GM18508 (cell line): ENCODE data around the gene UBTD2.

Experiments used
- ATAC-seq: cut with Tn5 transposase; IDR thresholded peaks from one replicate; pipeline ENCODE4 v1.9.1; 2021; ENCODE audit warnings: moderate number of reproducible peaks; ENCODE audit not compliant: insufficient read depth, unreplicated experiment

Gene UBTD2

DNA sequence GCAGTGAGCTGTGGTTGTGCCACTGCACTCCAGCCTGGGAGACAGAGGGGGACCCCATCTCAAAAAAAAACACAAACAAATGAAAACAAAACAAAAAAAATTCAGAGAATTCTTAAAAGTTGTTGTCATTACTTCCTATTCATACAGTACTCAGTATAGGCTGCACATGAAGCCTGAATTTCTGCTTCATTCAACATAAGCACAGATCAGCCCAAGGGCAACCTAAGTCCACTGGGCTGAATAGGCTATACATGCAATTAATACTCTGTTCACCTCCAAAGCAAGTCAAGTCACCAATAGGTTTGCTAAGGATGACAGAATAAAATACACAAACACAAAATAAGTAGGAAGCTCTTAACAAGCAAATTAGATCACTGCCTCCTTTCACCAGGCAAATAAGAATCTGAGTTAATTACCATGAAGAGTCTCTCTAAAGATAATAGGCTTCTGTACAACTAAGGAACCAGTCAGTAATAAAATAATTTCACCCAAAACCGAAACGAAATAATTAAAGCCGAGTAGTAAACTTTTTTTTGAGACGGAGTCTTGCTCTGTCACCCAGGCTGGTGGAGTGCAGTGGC lies 18.7 kb downstream of the UBTD2 start:
- no peak for ATAC-seq

DNA sequence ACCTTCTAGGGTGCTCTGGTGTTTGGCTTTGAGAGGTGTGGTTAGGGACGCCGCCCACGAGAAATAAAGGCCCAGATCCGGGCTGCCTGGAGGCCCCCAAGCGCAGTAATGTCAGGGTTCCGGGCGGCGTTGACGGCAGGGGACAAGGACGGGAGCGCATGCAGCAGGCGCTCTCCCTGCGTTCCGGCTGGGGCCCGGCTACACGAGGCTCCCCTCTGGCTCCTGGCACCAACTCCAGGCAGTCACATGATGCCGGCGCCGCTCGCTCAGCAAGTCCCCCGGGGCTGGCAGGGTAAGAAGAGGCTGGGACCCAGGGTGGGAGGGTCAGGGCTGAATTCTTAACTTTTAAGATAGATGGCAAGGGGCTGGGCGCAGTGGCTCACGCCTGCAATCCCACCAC lies 28.1 kb downstream of the UBTD2 start:
- no peak for ATAC-seq

DNA sequence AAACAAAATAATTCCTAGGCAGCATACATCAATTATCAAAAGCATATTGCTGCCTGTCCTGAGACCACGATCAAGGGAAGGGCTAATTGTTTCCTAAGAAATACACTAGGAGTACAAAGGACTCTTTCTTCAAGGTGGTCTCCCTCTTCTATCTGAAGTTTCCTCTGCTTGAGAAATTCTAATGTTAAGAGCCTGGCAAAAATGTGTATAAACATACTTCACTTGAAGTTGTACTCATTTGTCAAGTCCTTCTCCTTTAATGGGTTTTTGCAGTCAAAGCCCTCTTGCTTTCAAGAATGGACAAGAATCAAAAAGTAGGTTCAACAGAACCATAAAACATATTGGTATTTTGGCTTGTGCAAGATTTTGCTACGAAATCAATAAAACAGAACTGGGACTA lies 31.1 kb downstream of the UBTD2 start:
- no peak for ATAC-seq

DNA sequence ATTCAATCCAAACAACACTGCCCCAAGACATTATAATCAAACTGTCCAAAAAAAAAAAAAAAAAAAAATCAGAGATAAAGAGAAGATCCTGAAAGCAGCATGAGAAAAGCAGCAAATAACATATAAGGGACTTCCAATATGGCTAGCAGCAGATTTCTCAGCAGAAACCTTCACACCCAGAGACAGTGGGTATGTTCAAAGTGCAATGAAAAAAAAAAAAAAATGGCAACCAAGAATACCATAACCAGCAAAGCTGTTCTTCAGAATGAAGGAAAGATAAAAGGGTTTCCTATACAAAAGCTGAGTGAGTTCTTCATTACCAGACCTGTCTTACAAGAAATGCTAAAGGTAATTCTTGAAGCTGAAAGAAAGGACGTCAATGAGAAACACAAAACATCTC lies 32.1 kb downstream of the UBTD2 start:
- ATAC-seq, result no peak

DNA sequence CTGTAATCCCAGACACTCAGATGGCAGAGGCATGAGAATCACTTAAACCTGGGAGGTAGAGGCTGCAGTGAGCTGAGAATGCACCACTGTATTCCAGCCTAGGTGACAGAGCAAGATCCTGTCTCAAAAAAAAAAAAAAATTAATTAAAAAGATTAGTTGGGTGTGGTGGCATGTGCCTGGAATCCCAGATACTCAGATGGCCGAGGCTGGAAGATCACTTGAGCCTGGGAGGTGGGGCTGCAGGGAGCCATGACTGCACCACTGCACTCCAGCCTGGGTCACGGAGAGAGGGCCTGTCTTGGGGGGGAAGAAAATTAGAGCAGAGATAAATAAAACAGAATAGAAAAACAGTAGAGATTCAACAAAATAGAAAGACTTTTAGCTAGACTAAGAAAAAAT lies 34.9 kb downstream of the UBTD2 start:
- no peak for ATAC-seq

DNA sequence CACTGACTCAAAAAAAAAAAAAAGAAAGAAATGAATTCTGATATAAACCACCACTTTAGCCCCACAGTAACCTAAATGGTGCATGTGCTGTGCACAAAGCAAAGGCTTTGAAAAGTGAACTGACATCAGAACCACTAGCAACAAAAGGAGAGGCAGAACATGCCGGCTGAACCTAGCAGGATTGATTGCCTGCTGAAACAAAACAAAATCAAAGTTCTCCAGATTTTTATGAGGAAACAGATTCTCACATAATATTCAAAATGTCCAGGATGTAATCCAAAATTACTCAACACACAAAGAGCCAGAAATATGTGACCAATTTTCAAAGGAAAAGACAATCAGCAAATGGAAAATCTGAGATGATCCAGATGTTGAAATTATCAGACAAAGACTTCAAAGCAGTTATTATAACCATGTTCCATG lies 37.9 kb downstream of the UBTD2 start:
- ATAC-seq, result no peak

DNA sequence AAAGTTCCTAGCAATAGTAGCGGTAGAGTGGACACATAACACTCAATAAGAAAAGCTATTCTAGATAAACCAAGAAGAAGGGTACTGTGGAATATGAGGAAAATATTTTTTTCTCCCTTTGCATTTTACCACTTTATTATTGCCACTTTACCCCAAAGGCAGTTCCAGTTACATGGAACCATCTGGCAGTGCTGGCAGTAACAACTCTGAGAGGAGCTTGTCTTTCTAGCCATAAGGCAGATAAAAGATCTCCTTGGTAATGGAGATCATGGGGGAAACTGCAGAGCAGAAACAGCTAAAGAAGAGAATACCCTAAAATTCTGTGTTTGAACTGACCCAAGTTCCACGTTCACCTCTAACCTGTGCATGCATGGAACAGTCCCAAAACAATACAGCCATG lies 38.5 kb downstream of the UBTD2 start:
- ATAC-seq, result no peak

DNA sequence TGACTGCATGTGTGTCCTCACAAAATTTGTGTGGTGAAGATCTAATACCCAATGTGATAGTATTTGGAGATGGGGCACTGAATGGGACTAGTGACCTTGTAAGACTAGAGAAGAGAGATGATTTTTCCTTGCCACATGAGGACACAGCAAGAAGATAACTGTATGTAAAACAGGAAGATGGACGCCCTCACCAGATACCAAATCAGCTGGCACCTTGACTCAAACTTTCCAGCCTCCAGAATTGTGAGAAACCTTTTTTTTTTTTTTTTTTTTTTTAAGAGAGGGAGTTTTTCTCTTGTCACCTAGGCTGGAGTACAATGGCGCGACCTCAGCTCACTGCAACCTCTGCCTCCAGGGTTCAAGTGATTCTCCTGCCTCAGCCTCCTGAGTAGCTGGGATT lies 40.3 kb downstream of the UBTD2 start:
- ATAC-seq, result no peak

DNA sequence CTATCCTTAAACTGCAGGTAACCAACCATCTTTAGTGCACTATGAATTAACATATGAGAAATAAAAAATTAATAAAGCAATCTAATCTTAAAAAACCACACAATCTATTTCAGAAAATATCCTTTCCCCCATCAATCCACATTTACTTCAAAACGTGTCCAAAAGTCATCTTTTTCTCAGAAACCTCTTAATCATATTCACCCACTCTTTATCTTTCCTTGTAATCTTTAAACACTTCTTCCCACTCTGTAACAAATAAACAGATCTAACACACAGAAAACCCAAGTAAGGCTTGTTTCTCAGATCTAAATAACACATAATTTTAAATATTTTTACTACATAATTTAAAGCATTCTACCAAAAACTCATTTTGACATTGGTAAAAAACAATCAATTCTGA lies 45.2 kb downstream of the UBTD2 start:
- no peak for ATAC-seq

DNA sequence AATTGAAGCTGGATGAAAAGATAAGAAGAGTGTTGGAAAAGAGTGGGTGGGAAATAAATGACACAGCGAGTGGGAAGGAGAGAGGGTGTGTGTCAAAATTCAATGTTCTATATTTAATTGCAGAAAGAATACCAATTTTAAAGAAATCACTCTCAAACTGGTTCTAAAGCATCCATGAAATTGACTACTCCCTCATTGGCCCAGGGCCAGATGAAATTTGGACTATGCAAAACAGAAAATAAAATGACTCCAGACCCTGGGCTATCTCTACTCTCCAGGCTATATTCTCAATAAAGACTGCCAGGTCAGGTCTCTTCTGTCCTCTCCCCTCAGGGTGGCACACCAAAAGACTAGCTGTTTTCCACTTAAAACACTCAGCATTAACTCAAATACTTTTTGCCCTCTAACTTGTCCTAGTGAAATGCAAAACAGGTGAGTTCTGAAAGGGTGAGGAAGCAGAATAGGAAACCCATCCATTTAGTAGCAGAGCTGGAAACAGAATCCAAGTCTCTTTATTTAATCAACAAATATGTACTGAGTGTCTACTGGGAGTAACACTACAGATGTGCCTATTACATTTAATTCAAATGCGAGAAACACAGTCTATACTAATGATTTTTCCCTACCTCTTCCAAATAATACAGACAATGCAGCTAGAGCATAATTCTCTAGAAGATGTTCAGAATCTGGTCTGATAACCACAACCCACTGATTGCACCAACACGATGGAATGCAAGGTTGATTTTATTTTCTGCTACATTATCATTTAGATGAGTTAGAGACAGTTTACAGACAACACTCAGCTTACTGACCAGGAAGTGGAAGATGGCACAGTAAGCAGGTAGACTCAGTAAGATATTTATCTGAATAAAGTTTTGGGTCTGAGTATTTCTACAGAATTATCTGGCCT lies 47.5 kb downstream of the UBTD2 start:
- ATAC-seq, result no peak

DNA sequence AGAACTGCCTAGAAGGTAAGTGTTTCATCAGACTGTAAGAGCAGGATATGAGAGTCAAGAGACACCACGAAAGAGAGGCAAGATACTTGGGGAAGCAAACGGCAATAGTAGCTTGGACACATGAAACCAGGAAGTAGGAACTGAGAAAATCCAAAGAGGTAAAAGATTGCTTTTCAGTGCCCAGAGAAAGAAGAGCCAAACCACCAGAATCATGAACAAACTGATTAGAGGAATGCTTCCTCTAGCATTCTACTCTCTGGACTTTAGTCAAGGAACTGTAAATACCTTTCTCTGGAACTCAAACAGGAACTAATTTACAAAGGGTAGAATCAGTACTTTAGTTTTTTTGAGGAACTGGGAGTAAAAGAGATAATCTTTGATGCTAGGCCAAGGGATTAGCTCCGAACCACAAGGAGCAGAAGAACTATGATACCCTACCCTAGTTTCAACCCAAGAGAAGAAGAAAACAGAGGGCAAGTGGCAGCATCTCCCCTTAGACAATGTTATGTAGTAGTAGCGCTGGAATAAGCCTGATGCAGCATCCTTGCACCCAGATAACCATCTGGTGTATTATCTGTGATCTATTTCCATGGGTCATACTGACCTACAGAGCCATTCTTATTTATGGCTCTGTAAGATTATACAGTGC lies 48.3 kb downstream of the UBTD2 start:
- no peak for ATAC-seq

DNA sequence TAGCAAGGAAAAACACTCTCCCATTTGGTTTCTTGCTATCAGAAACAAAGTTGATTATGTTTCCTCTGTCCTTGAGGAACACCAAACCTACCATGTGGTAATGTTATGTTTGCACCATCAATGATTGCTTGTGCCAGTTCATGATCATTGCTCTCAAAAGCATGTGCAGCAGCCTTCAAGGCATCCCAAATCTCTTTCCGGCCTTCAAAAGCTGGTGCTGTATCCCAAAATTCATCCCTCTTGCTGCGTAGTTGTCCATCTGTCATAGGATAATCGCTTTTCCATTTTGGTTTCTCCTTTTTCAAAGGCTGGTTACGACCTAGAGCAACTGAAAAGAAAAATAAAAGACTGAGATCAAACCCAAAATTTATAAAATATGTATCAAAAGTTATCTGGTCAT lies 49.5 kb downstream of the UBTD2 start:
- ATAC-seq, result no peak

DNA sequence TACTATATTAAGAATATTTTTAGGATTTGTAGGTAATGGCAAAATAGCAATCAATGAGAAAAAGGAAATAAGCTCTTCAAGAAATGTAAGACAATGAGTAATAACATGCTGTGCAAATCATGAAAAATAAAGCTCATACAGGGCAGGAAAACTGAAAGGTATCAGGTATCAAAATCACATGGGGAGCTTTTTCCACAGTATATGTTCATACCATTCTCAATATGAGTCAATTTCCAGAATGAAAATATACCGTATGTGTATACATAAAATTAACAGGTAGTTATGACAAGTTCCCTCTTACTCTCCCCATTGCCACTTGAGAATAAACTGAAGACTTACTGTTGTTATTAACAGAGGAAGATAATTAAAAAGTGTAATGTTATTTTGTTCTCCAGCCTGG lies 53.7 kb downstream of the UBTD2 start:
- ATAC-seq, result no peak

DNA sequence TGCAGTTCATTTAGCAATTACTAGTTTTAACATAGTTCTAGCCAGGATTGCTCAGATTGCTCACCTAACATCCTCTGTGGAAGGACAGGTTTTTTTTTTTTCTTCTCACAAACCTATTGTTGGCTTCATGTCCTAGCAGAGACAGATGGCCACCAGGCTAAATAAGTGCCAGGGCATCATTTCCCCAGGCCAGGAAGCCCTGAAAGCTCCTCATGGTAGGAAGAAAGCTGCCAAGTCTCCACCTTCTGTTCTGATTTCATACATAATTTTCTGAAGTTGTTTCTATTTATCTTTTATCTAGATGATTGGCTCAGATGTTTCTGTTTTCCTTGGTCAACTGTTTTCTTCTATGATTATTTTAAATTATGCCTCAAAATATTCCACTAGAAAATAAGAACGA lies 58.6 kb downstream of the UBTD2 start:
- ATAC-seq, result no peak

DNA sequence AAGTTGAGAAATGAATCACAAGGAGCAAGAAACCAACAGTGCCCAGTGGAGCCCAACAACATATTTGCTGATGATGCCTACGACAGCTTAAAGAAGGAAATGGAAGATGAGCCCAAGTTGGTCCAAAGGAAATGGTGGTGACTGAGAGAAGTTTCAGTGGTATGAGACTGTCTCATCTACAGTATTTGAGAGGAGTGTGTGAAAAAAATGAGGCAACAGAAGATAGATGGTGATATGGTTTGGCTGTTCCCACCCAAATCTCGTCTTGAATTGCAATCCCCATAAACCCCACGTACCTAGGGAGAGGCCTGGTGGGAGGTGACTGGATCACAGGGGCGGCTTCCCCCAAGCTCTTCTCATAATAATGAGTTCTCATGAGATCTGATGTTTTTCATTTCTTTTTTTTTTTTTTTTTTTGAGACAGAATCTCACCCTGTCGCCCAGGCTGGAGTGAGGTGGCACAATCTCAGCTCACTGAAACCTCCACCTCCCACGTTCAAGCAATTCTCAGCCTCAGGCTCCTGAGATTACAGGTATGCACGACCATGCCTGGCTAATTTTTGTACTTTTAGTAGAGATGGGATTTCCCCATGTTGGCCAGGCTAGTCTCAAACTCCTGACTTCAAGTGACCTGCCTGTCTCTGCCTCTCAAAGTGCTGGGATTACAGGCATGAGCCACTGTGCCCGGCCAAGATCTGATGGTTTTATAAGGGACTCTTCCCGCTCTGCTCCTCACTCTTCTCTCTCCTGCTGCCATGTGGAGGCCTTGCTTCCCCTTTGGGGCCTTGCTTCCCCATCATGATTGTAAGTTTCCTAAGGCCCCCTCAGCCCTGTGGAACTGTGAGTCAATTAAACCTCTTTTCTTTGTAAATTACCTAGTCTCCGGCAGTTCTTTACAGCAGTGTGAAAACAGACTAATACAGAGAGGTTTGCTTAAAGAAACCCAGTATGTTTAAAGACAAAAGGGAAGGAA lies 59.4 kb downstream of the UBTD2 start:
- peak; percentile 58 for ATAC-seq

DNA sequence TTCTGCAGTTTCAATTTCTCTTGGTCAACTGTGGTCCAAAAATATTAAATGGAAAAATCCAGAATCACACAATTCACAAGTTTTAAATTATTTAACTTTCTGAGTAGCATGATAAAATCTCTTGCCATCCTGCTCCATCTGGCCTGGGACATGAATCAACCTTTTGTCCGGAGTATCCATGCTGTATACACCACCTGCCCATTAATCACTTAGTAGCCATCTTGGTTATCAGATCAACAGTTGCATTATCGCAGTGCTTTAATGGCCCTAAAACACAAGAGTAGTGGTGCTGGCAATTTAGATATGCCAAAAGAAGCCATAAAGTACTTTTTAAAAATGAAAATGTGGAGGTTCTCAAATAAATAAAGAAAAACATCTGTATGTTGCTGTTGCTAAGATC lies 64.3 kb downstream of the UBTD2 start:
- ATAC-seq, result no peak

DNA sequence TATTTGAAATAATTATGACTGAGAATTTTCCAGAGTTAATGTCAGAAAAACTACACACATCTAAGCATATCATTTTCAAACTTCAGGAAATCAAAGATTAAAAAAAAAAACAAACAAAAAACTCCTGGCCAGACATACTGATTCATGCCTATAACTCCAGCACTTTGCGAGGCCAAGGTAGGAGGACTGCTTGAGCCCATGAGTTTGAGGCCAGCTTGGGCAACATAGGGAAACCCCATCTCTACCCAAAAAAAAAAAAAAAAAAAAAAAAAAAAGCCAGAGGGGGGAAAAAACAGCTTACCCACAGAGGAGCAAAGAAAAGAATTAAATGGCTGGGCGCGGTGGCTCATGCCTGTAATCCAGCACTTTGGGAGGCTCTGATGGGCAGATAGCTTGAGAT lies 67.2 kb downstream of the UBTD2 start:
- no peak for ATAC-seq

DNA sequence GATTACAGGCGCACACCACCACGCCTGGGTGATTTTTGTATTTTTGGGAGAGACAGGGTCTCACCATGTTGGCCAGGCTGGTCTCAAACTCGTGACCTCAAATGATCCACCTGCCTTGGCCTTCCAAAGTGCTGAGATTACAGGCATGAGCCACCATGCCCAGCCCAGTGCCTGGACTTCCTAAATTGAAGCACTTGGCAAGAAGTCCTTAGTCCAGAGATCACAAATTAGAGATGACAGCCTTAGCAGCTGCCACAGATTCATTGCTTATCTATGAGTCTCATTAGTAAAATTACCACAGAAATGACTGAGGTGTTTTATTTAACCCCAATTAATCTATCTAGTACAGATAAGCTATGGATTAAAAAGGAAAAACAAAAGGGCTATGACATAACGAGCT lies 70.4 kb downstream of the UBTD2 start:
- no peak for ATAC-seq

DNA sequence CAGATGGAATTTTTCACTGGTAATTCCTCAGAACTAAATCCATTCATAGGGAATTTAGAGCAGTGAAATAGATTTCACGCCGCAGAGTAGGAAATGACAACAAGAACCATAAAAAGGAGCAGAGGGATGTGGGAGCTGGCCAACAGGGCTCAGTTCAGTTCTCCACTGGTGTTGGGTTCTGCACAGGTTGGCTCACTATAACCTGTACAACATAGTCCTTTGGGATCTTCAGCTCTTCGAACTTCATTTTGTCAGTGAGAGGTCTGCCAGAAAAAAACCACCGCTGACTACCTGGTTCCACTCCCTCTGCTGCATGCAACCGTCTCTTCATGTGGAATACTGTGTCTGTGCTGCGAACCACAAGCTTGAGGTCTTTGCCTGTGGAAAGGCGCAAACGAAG lies 71.9 kb downstream of the UBTD2 start:
- ATAC-seq, result no peak

DNA sequence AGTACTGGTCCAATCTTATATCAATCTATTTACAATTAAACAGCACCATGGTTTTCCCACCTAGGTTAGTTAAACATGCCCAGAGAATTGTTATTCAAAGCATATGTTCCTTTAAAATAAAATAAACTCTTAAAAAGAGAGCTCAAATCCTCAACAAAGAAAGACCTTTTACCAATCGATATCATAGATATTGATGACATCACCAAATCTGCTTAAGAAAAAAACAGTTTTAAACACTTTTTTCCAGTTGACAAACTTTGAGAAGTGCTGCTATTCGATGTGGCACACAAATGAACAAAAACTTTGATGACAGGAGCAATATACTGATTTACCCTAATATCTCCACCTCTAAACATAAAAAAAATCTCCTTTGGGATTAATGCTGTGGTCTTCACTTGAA lies 73.8 kb downstream of the UBTD2 start:
- ATAC-seq, result no peak
